Posterior vena cava (tissue), 2 donors: ENCODE data around the gene SLC17A7. TPM values are rescaled to one million over a fixed set of nuclear protein-coding genes. Genes with fewer than 3 reads are reported as not detected.
"Not testable (repeated sequence)": the region's sequence is repeated elsewhere in the genome, so short reads cannot be mapped to it uniquely, and the experiment has no call there.

Source experiments
- DNase-seq: peaks from one replicate; pipeline ENCODE4 v3.0.0-alpha.2; 2020; ENCODE audit warnings: low spot score
- intact Hi-C, 2 donors: fragments of 100-400 bp; cut with DNase I; formaldehyde crosslinking; loops; one replicate each; pipeline versions ENCODE4 v1.14.1 to v1.14.2; 2022 to 2023
- total RNA-seq, 2 donors: library from RNA; stranded (reverse); fragmentation: NEBNext Ultra II Directional; extraction: Animal tissue kit (Norgen Biotek cat#: 25700); gene quantifications; one replicate each; pipeline ENCODE4 v1.2.1, GENCODE V29; 2021
- donor health status: DM: yes; HTN: yes; CAD: no.
- donor health status: DM: yes; HTN: yes; CAD: no.

SLC17A7 gene
- total RNA-seq, 2 donors from 2014 or later: 1.5 to 2.8 TPM

DNA sequence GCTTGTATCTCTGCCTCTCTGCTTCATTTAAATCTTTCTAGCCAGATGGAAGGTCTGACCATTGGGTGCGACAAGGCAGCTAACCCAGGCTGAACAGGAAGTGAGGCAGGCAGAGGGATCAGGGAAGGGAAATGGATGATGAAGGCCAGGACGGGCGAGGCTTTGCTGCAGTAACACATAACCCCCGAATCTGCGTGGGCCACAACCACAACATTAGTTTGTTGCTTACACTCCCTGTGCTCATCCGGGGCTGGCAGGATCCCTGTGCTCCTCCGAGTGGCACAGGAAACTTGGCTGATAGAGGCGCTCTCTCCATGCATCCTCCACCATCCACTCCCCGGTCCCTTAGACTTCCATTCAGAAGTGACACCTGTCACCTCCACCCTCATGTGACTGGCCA, 31.6 kb upstream of the SLC17A7 start:
- intact Hi-C loops: no loop called here
- DNase-seq: no peak

- intact Hi-C loops: no loop called here
- DNase-seq: no peak
These were observed 29.3 kb upstream of the SLC17A7 start for GRCh38 chr19:49470615-49470978.

DNA sequence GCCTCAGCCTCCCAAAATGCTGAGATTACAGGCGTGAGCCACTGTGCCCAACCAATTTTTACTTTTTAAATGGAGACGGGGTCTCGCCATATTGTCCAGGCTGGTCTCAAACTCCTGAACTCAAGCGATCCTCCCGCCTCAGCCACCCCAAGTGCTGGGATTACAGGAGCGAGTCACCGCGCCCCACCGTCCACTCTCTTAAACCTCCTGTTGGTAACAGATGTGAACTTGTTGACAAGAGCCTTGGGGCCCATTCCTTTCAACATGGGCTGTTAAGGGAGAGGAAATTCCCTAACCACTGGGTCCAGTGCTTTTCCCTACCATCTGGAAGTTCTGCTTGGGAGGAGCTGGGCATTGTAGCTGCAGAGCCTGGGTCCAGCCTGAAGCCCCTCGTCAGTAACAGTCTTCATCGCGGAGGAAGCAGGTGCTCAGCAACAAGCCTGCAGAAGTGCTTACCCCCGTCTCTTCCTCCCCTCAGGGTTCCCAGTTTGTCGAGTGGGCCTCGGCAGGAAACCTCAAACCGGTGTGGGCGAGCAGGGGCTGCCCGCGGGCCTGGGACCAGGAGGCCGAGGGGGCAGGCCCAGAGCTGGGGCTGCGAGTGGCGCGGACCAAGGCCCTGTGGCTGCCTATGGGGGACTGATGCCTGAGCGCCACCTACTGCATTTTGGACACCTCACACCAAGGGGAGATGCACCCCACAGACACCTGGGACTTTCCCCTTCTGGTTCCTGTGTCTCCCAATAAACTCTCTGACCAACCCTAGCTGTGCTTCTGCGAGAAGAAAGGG, 28.7 kb upstream of the SLC17A7 start:
- DNase-seq: no peak
- intact Hi-C loops: no loop called here

DNA sequence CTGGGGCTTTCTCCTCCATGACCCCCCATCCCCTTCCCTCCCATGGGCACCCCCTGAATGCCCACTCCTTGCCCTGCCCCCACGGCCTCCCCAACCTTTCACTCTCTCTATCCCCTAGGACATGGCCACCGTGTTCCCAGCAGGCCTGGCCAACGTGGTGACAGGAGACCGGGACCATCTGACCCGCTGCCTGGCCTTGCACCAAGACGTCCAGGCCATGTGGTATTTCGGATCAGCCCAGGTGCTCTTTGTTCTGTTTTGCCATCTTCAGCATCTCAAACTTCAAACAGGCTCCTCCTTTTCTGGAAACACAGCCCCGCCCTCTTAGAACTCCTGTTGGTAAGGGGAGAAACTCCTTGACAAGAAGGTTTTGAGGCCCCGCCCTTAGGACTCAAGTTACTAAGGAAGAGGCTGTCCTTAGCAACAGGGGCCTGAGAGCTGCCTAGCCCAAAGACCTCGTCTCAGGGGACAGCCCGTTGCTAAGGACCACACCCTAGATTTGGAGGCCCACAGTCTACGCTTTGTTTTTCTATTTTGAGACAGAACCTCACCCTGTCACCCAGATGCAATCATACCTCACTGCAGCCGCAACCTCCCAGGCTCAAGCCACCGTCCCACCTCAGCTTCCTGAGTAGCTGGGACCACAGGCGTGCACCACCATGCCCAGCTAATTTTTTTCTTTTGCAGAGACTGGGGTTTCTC, 27.6 kb upstream of the SLC17A7 start:
- intact Hi-C loops: no loop called here
- peak; percentile 91 for DNase-seq

DNA sequence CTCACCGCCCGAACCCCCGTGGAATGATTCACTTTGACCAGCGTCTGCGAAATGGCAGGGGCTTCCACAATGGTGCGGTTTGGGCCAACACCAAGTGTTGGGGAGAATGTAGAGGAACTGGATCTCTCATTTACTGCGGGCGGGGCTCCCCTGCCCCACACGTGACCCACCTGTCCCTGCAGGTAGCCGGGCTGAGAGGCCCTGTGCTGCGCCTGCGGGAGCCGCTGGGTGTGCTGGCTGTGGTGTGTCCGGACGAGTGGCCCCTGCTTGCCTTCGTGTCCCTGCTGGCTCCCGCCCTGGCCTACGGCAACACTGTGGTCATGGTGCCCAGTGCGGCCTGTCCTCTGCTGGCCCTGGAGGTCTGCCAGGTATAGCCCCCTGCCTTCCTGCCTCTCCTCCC, 26.9 kb upstream of the SLC17A7 start:
- DNase-seq: no peak
- intact Hi-C loops: no loop called here

- no peak for DNase-seq
- intact Hi-C loops: no loop called here
These were observed 24.0 kb upstream of the SLC17A7 start for GRCh38 chr19:49465371-49465770.

GRCh38 chr19:49463960-49464740, 22.8 kb upstream of the SLC17A7 start:
- intact Hi-C loops: no loop called here
- no peak for DNase-seq

- intact Hi-C loops: no loop called here
- no peak for DNase-seq
These were observed 21.2 kb upstream of the SLC17A7 start for GRCh38 chr19:49462492-49462891.

DNA sequence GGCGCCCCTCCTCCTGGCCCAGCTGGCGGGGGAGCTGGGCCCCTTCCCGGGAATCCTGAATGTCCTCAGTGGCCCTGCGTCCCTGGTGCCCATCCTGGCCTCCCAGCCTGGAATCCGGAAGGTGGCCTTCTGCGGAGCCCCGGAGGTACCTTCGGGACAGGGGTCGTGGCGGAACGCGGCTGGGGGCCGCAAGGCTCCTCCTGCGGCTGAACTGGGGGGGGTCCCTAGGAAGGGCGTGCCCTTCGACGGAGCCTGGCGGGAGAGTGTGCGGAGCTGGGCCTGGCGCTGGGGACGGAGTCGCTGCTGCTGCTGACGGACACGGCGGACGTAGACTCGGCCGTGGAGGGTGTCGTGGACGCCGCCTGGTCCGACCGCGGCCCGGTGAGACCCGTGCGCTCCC, 20.3 kb upstream of the SLC17A7 start:
- no peak for DNase-seq
- intact Hi-C loops: no loop called here

- DNase-seq, intact Hi-C loops: not testable (repeated sequence)
These were observed 19.8 kb upstream of the SLC17A7 start for GRCh38 chr19:49461130-49461529.

DNA sequence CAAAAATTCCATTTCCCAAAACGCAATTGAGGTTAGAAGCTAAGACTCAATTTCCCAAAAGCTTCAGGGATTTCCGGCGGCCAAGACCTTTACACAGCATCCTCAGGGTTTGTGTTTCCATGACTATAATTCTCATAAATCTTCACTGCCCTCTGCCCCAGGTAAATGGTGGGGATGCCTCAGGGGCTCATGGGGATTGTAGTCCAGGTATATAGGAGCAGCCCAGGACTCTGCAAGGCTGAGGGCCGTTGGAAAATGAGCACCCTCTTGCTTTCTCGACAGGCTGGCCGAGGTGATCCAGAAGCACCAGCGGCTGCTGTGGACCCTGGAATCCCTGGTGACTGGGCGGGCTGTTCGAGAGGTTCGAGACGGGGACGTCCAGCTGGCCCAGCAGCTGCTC, 18.1 kb upstream of the SLC17A7 start:
- intact Hi-C loops: no loop called here
- no peak for DNase-seq

DNA sequence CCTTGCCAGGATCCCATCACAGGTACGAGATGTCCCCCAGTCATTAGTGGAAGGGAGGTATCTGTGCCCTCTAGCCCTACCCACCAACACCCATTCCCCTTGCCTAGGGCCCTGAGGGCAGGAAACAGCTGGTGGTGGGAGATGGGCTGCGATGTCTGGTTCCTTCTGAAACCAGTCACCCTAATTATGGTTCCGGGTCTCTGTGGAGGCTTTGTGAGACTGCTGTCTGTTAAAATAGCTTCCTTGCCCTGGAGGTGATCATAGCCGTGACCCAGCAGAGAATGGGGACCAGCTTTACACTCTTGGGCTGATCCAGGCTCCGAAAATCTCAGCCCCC, 17.2 kb upstream of the SLC17A7 start:
- intact Hi-C loops: no loop called here
- no peak for DNase-seq

GRCh38 chr19:49456326-49456725, 15.0 kb upstream of the SLC17A7 start:
- DNase-seq: no peak
- intact Hi-C loops: no loop called here

GRCh38 chr19:49455773-49456172, 14.4 kb upstream of the SLC17A7 start:
- DNase-seq: no peak
- intact Hi-C loops: no loop called here

DNA sequence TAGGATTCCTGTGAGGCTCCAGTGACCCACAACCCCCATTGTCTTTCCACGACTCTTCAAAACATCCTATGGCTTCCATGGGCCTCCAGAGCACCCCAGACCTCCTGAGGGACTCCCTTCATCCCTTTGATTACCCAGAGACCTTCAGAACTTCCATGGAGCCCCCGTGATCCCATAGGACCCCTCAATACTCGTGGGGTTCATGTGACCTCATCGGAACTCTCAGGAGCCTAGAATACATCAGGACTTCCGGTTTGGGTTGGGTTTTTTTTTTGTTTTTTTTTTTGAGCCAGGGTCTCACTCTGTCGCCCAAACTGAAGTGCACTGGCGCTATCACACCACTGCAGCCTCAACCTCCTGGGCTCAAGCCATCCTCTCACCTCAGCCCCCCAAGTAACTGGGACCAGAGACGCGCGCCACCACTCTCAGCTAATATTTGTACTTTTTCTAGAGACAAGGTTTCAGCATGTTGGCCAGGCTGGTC, 12.5 kb upstream of the SLC17A7 start:
- intact Hi-C loops: loop anchor here in 1 of 2 donors (5.0 kb wide), 1 partner anchor 686 kb away; no protein-coding TSS in a partner anchor

GRCh38 chr19:49453013-49453756, 11.9 kb upstream of the SLC17A7 start, which contains the start of gene ALDH16A1:
ALDH16A1 (plus strand) TSS chr19:49453225; CDS start chr19:49453332, 107 bp downstream.
- intact Hi-C loops: loop anchor here in 1 of 2 donors (5.0 kb wide), 1 partner anchor 686 kb away; no protein-coding TSS in a partner anchor
- peak; percentile 100 for DNase-seq

More for the DNA sequence above, 12.5 kb upstream of the SLC17A7 start:
- no peak for DNase-seq

DNA sequence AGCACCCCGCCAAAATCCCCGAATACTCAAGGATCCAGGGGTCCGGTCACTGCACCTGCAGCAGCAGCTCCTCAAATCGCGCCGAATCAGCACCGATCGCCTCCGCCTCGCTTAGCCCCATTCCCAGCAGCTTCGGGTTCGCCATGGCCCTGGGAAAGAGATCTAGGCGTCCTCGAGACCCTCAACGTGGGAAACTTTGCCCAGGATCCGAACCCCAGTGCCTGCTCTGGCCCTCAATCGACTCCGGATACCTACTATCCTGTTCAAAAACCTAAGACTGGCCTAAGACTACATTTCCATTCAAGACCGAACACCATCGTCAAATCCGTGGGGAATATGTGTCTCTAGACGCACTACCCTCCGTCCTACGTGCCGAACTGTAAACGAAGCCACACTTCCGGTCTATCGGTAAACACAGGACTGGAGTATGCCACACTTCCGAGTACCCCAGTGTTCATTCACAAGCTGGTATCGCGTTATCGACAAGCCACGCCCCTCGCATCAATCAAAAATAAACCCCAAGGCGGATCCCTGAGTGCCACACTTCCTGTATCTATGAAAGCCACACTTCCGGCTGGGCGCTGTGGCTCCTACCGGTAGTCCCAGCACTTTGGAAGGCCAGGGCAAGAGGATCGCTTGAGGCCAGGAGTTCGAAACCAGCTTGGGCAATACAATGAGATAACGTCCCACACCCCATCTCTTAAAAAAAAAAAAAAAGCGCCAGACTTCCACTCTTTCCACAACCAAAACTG, 10.3 kb upstream of the SLC17A7 start, which contains the start of gene PIH1D1:
Gene PIH1D1 (minus strand): TSS at position 385 of the 752 bp plus-strand sequence. CDS start 240 bp downstream, at position 145.
- peak; percentile 98 for DNase-seq
- intact Hi-C loops: loop anchor here in 1 of 2 donors (5.0 kb wide), 1 partner anchor 684 kb away; no protein-coding TSS in a partner anchor

DNA sequence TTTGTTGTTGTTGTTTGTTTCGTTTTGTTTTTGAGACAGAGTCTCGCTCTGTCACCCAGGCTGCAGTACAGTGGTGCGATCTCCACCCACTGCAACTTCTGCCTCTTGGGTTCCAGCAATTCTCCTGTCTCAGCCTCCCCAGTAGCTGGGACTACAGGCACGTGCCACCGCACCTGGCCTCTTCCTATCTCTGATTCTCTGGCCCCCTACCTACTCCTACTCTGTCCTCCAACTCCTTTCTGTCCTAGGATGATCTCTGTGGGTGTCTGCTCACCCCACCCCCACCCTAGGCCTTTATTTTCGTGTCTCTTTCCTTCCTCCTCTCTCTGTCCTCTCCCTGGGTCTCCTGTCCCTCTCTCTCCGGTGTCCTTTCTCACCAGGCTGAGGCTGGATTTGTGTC, 9.1 kb upstream of the SLC17A7 start:
- intact Hi-C loops: loop anchor here in 1 of 2 donors (5.0 kb wide), 1 partner anchor 683 kb away; no protein-coding TSS in a partner anchor
- DNase-seq: no peak
